HepG2 (cell line): ENCODE measurements around the gene RNASE7.

Experiments
- BHLHE40 ChIP-seq: IDR thresholded peaks from 2 replicates; pipeline ENCODE4 v1.6.1; 2011; ENCODE audit warnings: low read length, improper control_type of control experiment
- ETV6 ChIP-seq: sonication (generic); formaldehyde crosslinking; conservative IDR thresholded peaks from 2 replicates; pipeline ENCODE4 v1.4.0; 2020; ENCODE audit warnings: missing genetic modification reagents
- EZH2 ChIP-seq: conservative IDR thresholded peaks from 2 replicates; pipeline ENCODE4 v1.6.1; 2012; ENCODE audit warnings: mild to moderate bottlenecking, low read depth, low read length, moderate library complexity
- FOXM1 ChIP-seq: sonication (generic); formaldehyde crosslinking; IDR thresholded peaks from 2 replicates; pipeline ENCODE4 v1.5.0; 2020; ENCODE audit warnings: missing genetic modification reagents
- HNRNPK ChIP-seq: fragments of 200-400 bp; formaldehyde crosslinking; IDR thresholded peaks from 2 replicates; pipeline ENCODE4 v1.6.1; 2018; ENCODE audit warnings: low read length, low read depth, moderate library complexity, mild to moderate bottlenecking; ENCODE audit not compliant: poor library complexity, severe bottlenecking
- IRF9 ChIP-seq: sonication (generic); formaldehyde crosslinking; IDR thresholded peaks from 2 replicates; pipeline ENCODE4 v1.8.0; 2022; ENCODE audit warnings: missing genetic modification reagents, mild to moderate bottlenecking, borderline replicate concordance
- JUN ChIP-seq: sonication (generic); formaldehyde crosslinking; IDR thresholded peaks from 2 replicates; pipeline ENCODE4 v1.4.0; 2020; ENCODE audit warnings: mild to moderate bottlenecking, missing genetic modification reagents
- POLR2A ChIP-seq, 2 experiments: IDR thresholded peaks; 2 replicates each; pipeline ENCODE4 v1.6.1; 2011; ENCODE audit warnings: low read depth in 2 of 2, low read length in 2 of 2, mild to moderate bottlenecking in 1 of 2, moderate library complexity in 1 of 2; ENCODE audit not compliant: insufficient read depth in 1 of 2
- POLR2AphosphoS2 ChIP-seq: IDR thresholded peaks from 2 replicates; pipeline ENCODE4 v1.6.1; 2011; ENCODE audit warnings: low read depth, low read length, improper control_type of control experiment
- POLR2AphosphoS5 ChIP-seq: IDR thresholded peaks from 2 replicates; pipeline ENCODE4 v1.6.1; 2012; ENCODE audit warnings: low read depth, low read length
- ZBTB8A ChIP-seq: sonication (generic); formaldehyde crosslinking; IDR thresholded peaks from 2 replicates; pipeline ENCODE4 v1.4.0; 2020; ENCODE audit warnings: mild to moderate bottlenecking, low read depth, missing genetic modification reagents, borderline replicate concordance
- ZZZ3 ChIP-seq: sonication (generic); formaldehyde crosslinking; IDR thresholded peaks from 2 replicates; pipeline ENCODE4 v1.4.0; 2020; ENCODE audit warnings: missing genetic modification reagents, mild to moderate bottlenecking, borderline replicate concordance
- TF ChIP-seq, protein P1 (sequence below): sonication (generic); formaldehyde crosslinking; IDR thresholded peaks from 2 replicates; pipeline ENCODE4 v1.5.1; 2020; ENCODE audit warnings: mild to moderate bottlenecking, missing genetic modification reagents, moderate library complexity
- TF ChIP-seq, protein P2 (sequence below): sonication (generic); formaldehyde crosslinking; IDR thresholded peaks from 2 replicates; pipeline ENCODE4 v1.5.0; 2020; ENCODE audit warnings: mild to moderate bottlenecking, missing genetic modification reagents, moderate library complexity

DNA sequence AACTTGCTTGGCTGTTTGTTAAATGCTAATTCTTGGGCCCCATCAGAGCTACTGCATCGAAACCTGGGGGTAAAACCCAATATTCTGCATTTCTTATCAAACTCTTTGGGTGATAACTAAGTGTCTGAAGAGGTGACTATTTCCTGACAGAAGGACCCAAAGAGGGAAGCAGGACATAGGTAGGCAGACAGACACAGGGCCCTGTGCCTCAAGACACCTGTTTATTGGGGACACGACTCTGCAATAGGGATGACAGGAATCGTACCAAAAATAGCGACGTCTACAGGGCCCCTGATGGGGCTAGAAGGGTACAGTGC, 47.7 kb downstream of the RNASE7 start:
- no peak for TF ChIP-seq IRF9 (CRISPR knock-in tag)
- TF ChIP-seq BHLHE40 = no peak
- TF ChIP-seq POLR2A (IDR thresholded peaks at IDR 0.05; ENCODE audit: insufficient read depth in 1 of 2, low read depth in 2 of 2, low read length in 2 of 2) = no peak
- TF ChIP-seq, protein P1, sequence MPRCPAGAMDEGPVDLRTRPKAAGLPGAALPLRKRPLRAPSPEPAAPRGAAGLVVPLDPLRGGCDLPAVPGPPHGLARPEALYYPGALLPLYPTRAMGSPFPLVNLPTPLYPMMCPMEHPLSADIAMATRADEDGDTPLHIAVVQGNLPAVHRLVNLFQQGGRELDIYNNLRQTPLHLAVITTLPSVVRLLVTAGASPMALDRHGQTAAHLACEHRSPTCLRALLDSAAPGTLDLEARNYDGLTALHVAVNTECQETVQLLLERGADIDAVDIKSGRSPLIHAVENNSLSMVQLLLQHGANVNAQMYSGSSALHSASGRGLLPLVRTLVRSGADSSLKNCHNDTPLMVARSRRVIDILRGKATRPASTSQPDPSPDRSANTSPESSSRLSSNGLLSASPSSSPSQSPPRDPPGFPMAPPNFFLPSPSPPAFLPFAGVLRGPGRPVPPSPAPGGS (CRISPR knock-in tag) = no peak
- no peak for TF ChIP-seq ZBTB8A
- TF ChIP-seq FOXM1 (CRISPR knock-in tag) = no peak
- no peak for TF ChIP-seq POLR2AphosphoS2
- TF ChIP-seq, protein P2, sequence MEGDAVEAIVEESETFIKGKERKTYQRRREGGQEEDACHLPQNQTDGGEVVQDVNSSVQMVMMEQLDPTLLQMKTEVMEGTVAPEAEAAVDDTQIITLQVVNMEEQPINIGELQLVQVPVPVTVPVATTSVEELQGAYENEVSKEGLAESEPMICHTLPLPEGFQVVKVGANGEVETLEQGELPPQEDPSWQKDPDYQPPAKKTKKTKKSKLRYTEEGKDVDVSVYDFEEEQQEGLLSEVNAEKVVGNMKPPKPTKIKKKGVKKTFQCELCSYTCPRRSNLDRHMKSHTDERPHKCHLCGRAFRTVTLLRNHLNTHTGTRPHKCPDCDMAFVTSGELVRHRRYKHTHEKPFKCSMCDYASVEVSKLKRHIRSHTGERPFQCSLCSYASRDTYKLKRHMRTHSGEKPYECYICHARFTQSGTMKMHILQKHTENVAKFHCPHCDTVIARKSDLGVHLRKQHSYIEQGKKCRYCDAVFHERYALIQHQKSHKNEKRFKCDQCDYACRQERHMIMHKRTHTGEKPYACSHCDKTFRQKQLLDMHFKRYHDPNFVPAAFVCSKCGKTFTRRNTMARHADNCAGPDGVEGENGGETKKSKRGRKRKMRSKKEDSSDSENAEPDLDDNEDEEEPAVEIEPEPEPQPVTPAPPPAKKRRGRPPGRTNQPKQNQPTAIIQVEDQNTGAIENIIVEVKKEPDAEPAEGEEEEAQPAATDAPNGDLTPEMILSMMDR (CRISPR knock-in tag) = no peak
- TF ChIP-seq HNRNPK = no peak
- no peak for TF ChIP-seq POLR2AphosphoS5
- TF ChIP-seq EZH2 = no peak
- no peak for TF ChIP-seq ETV6 (CRISPR knock-in tag)
- no peak for TF ChIP-seq ZZZ3 (CRISPR knock-in tag)
- TF ChIP-seq JUN (CRISPR knock-in tag) = no peak
